Skeletal muscle tissue (tissue), 4 donors: ENCODE results near the gene SPATA6L. TPM values are rescaled to one million over a fixed set of nuclear protein-coding genes. Genes with fewer than 3 reads are reported as not detected.

Experiments used
- H3K27ac ChIP-seq: one replicate; pipeline ENCODE4 v1.7.0; 2013; ENCODE audit warnings: mild to moderate bottlenecking, low read depth, low read length, inconsistent platforms
- H3K27me3 ChIP-seq, 3 donors: one replicate each; pipeline ENCODE4 v1.7.0; 2013; ENCODE audit warnings: low read length in 3 of 3; ENCODE audit not compliant: control insufficient read depth in 3 of 3, insufficient read depth in 3 of 3
- H3K36me3 ChIP-seq, 3 donors: one replicate each; pipeline ENCODE4 v1.7.0; 2013; ENCODE audit warnings: low read length in 3 of 3; ENCODE audit not compliant: control insufficient read depth in 3 of 3, insufficient read depth in 3 of 3
- H3K4me1 ChIP-seq, 3 donors: one replicate each; pipeline ENCODE4 v1.7.0; 2013; ENCODE audit warnings: low read length in 3 of 3, mild to moderate bottlenecking in 3 of 3; ENCODE audit not compliant: control insufficient read depth in 3 of 3, insufficient read depth in 3 of 3
- H3K4me3 ChIP-seq, 3 donors: one replicate each; pipeline ENCODE4 v1.7.0; 2013; ENCODE audit warnings: low read length in 3 of 3
- H3K9ac ChIP-seq, 3 donors: one replicate each; pipeline ENCODE4 v1.7.0; 2013; ENCODE audit warnings: low read length in 3 of 3, mild to moderate bottlenecking in 3 of 3, moderate library complexity in 2 of 3, low read depth in 1 of 3
- H3K9me3 ChIP-seq, 3 donors: one replicate each; pipeline ENCODE4 v1.7.0; 2013; ENCODE audit warnings: low read length in 3 of 3; ENCODE audit not compliant: control insufficient read depth in 3 of 3
- total RNA-seq: library from RNA; depleted of rRNA; stranded (reverse); fragments of >200 nt; gene quantifications from one replicate; pipeline ENCODE4 v1.2.3, GENCODE V29; 2014
- donor health status: Osteomylitis.

Gene SPATA6L
- total RNA-seq, 1 donor from 2014 or later, result 1.6 TPM

GRCh38 chr9:4678679-4679267 lies 12.5 kb upstream of the SPATA6L start:
- Histone ChIP-seq H3K9me3 (no peaks in the 10 kb centered on the region), H3K27me3 (no peaks in the 10 kb centered on the region), H3K4me1 (peaks cover 8 to 33% (median 20%) of the 10 kb centered on the region in 3 donors), H3K4me3 (peak overlapping the region; percentile 83 to 96 (median 94)), H3K36me3 (no peaks in the 10 kb centered on the region), H3K27ac (peak overlapping the region; percentile 98), H3K9ac (peak overlapping the region; percentile 96 to 98 (median 98))

GRCh38 chr9:4677392-4677791 lies 11.1 kb upstream of the SPATA6L start:
- no peaks in the 10 kb centered on the region for H3K9me3 ChIP-seq
- H3K9ac ChIP-seq, result no peak overlapping the region
- no peaks in the 10 kb centered on the region for H3K36me3 ChIP-seq
- H3K4me1 ChIP-seq, result peaks cover 4 to 26% (median 20%) of the 10 kb centered on the region in 3 donors
- no peak overlapping the region for H3K27ac ChIP-seq
- H3K27me3 ChIP-seq, result no peaks in the 10 kb centered on the region
- no peak overlapping the region for H3K4me3 ChIP-seq

- peaks cover 0 to 11% (median 7%) of the 10 kb centered on the region in 3 donors for H3K4me1 ChIP-seq
- no peak overlapping the region for H3K4me3 ChIP-seq
- H3K27ac ChIP-seq, result no peak overlapping the region
- H3K9me3 ChIP-seq, result no peaks in the 10 kb centered on the region
- no peaks in the 10 kb centered on the region for H3K36me3 ChIP-seq
- no peak overlapping the region for H3K9ac ChIP-seq
- no peaks in the 10 kb centered on the region for H3K27me3 ChIP-seq
These were observed 8.5 kb upstream of the SPATA6L start for GRCh38 chr9:4674783-4675182.

DNA sequence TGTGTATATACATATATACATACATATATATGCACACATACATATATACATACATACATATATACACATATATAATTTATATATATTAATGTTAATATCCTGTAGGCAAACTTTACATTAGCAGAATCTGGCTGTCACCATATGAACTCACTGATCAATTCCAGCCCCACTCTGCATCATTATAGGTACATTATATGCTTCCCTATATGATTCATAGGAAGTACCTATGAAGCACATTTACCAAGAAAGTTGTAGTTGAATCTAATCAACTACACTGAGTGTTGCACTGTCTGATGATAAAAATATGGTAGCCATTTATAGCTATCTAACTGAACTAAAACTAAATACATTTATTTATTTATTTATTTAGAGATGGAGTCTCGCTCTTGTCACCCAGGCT lies 5.5 kb upstream of the SPATA6L start:
- H3K9me3 ChIP-seq, result no peaks in the 10 kb centered on the region
- no peaks in the 10 kb centered on the region for H3K27me3 ChIP-seq
- H3K4me1 ChIP-seq, result peaks cover 0 to 4% (median under 1%) of the 10 kb centered on the region in 3 donors
- H3K36me3 ChIP-seq, result no peaks in the 10 kb centered on the region
- H3K4me3 ChIP-seq, result no peak overlapping the region
- no peak overlapping the region for H3K27ac ChIP-seq
- H3K9ac ChIP-seq, result no peak overlapping the region

DNA sequence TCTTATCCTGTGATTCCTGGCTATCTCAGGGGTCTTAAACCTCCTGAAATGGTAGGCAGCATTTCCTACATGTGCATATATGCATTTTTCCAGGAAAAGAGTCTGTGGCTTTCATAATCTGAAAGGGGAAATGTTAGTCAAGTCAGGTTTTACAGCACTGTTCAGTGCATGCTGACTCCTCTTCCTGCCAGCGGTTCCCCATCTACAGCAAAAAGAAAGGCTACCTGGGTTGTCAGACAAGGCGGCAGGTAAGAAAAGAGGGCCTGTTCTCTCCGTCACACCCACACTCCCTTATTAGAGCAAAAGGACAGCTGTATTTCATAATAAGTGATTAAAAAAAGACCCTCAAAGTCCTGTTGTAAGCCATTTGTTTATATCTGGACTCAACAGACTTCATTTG lies 4.3 kb upstream of the SPATA6L start:
- H3K36me3 ChIP-seq, result no peaks in the 10 kb centered on the region
- no peaks in the 10 kb centered on the region for H3K9me3 ChIP-seq
- no peak overlapping the region for H3K9ac ChIP-seq
- H3K4me3 ChIP-seq, result no peak overlapping the region
- peaks cover 6 to 11% (median 7%) of the 10 kb centered on the region in 3 donors for H3K4me1 ChIP-seq
- no peak overlapping the region for H3K27ac ChIP-seq
- no peaks in the 10 kb centered on the region for H3K27me3 ChIP-seq

DNA sequence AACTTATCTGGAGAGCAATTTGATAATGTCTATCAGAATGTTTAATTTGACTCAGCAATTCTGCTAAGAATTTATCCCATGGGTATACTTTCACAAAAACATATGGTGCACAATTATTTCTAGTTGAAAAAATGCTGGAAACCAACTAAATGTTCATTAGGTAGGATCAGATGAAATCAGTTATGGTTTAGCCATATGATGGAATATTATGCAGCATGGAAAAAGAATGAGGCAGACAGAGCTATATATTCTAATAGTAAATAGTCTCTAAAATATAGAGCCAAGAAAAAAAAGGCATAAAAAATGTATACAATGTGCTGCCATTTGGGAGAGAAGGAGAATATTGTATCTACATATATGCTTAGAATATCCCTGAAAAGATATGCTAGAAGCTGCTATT lies 3.6 kb upstream of the SPATA6L start:
- no peak overlapping the region for H3K27ac ChIP-seq
- no peak overlapping the region for H3K9ac ChIP-seq
- H3K36me3 ChIP-seq, result no peaks in the 10 kb centered on the region
- H3K4me3 ChIP-seq, result no peak overlapping the region
- no peaks in the 10 kb centered on the region for H3K9me3 ChIP-seq
- no peaks in the 10 kb centered on the region for H3K27me3 ChIP-seq
- peaks cover 6 to 12% (median 7%) of the 10 kb centered on the region in 3 donors for H3K4me1 ChIP-seq

DNA sequence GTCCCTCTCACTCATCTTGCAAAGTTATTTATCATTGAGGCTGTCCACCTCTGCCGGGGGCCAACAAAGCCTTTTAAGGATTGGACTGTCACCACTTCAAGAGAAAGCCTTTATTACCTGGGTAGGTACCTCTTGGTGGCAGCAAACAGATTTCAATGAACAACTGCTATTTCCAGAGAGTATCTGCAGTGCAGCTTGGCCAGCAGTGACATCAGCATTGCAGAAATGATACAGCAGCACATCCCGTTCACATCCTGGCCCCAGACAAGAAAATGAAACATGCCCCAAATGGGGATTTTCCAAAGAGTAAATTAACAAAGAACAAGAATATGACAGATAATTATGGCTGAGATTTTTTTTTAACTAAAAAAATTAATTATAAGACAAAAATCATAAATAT lies 2.3 kb upstream of the SPATA6L start:
- H3K4me1 ChIP-seq, result peaks cover 6 to 12% (median 7%) of the 10 kb centered on the region in 3 donors
- no peak overlapping the region for H3K4me3 ChIP-seq
- no peak overlapping the region for H3K27ac ChIP-seq
- H3K9me3 ChIP-seq, result no peaks in the 10 kb centered on the region
- no peak overlapping the region for H3K9ac ChIP-seq
- no peaks in the 10 kb centered on the region for H3K27me3 ChIP-seq
- no peaks in the 10 kb centered on the region for H3K36me3 ChIP-seq

- no peak overlapping the region for H3K27ac ChIP-seq
- H3K36me3 ChIP-seq, result no peaks in the 10 kb centered on the region
- no peaks in the 10 kb centered on the region for H3K9me3 ChIP-seq
- H3K4me3 ChIP-seq, result no peak overlapping the region
- no peaks in the 10 kb centered on the region for H3K27me3 ChIP-seq
- H3K9ac ChIP-seq, result no peak overlapping the region
- peaks cover 13 to 18% (median 14%) of the 10 kb centered on the region in 3 donors for H3K4me1 ChIP-seq
These were observed 1.4 kb upstream of the SPATA6L start for GRCh38 chr9:4667681-4668080.

DNA sequence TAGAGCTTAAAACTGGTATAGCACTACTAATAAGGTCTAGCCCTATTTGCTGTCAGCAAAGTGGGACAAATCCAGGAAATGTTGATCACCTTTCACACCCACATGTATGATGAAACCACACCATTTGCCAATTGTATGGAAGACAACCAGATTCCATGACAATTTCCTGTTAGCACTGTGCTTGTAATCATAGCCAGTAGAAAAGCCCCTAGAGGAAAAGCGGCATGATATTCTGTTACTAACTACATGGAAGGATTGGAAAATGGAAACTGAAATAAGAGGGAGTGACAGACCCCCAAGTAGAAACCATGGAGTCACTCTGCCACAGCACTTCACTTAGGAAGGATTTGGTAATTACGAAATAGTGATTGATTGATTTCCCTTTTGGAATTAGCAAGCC lies 923 bp downstream of the SPATA6L start:
- Histone ChIP-seq H3K27ac (peak overlapping the region; percentile 19), H3K4me1 (peaks cover 20 to 29% (median 22%) of the 10 kb centered on the region in 3 donors), H3K36me3 (no peaks in the 10 kb centered on the region), H3K9ac (no peak overlapping the region), H3K9me3 (no peaks in the 10 kb centered on the region), H3K27me3 (no peaks in the 10 kb centered on the region), H3K4me3 (no peak overlapping the region)

GRCh38 chr9:4663956-4664355 lies 2.3 kb downstream of the SPATA6L start:
- H3K27ac ChIP-seq, result no peak overlapping the region
- no peaks in the 10 kb centered on the region for H3K27me3 ChIP-seq
- H3K9me3 ChIP-seq, result no peaks in the 10 kb centered on the region
- peaks cover 20 to 29% (median 22%) of the 10 kb centered on the region in 3 donors for H3K4me1 ChIP-seq
- no peak overlapping the region for H3K9ac ChIP-seq
- H3K36me3 ChIP-seq, result no peaks in the 10 kb centered on the region
- no peak overlapping the region for H3K4me3 ChIP-seq
